ENCODE results near the gene IL20RA. TPM values are rescaled to one million over a fixed set of nuclear protein-coding genes. Genes with fewer than 3 reads are reported as not detected.

The IL20RA gene
- under 1 TPM in 3 of 4 donors, not detected in 1; 0.17 to 0.88 (median 0.38) TPM for total RNA-seq

GRCh38 chr6:137044366-137045221, at the start of gene IL20RA:
IL20RA (minus strand) TSS chr6:137044965; CDS start chr6:137044728, 237 bp downstream.
- TF ChIP-seq CTCF (IDR thresholded peaks at IDR 0.05; ENCODE audit: low read depth) = no peak

GRCh38 chr6:137093183-137094069, 48.7 kb upstream of the IL20RA start:
- TF ChIP-seq CTCF (IDR thresholded peaks at IDR 0.05; ENCODE audit: low read depth) = no peak

- no peak for TF ChIP-seq CTCF (IDR thresholded peaks at IDR 0.05; ENCODE audit: low read depth)
Measured at GRCh38 chr6:137092018-137092417, 47.3 kb upstream of the IL20RA start.

- TF ChIP-seq CTCF (IDR thresholded peaks at IDR 0.05; ENCODE audit: low read depth) = no peak
Measured at GRCh38 chr6:137089305-137089704, 44.5 kb upstream of the IL20RA start.

- TF ChIP-seq CTCF (IDR thresholded peaks at IDR 0.05; ENCODE audit: low read depth) = no peak
Measured at GRCh38 chr6:137087902-137088301, 43.1 kb upstream of the IL20RA start.

- no peak for TF ChIP-seq CTCF (IDR thresholded peaks at IDR 0.05; ENCODE audit: low read depth)
Measured at GRCh38 chr6:137086031-137086430, 41.3 kb upstream of the IL20RA start.
